ENCODE data around the gene ZNF408.

Gene ZNF408

DNA sequence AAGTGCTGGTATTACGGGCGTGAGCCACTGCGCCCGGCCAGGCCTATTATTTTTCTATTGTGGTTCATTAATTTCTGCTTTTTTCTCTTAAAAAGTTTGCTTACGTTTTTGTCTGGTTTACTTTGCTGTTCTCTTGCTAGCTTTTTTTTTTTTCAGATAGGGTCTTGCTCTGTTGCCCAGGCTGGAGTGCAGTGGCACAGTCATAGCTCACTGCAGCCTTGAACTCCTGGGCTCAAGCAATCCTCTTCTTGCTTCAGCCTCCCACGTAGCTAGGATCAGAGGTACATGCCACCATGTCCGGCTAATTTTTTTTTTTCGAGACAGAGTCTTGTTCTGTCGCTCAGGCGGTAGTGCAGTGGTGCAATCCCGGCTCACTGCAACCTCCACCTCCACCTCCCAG, 36.9 kb downstream of the ZNF408 start:
- TF ChIP-seq POLR2A (IDR thresholded peaks at IDR 0.05; ENCODE audit: low read depth, low read length), result no peak
- FAIRE-seq, result no peak
- DNase-seq (ENCODE audit: insufficient read length, low spot score), result no peak

DNA sequence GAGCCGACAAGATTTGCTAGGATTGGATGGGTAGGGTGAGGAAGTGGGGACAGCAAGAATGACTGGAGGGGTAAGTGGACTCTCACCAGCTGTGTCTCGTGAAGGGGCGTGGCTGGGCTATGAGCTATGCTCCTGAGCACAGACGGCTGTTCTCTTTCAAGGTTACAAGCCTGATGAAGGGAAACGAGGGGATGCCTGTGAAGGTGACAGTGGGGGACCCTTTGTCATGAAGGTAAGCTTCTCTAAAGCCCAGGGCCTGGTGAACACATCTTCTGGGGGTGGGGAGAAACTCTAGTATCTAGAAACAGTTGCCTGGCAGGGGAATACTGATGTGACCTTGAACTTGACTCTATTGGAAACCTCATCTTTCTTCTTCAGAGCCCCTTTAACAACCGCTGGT, 38.1 kb downstream of the ZNF408 start:
- DNase-seq (ENCODE audit: insufficient read length, low spot score), result no peak
- FAIRE-seq, result no peak
- no peak for TF ChIP-seq POLR2A (IDR thresholded peaks at IDR 0.05; ENCODE audit: low read depth, low read length)

DNA sequence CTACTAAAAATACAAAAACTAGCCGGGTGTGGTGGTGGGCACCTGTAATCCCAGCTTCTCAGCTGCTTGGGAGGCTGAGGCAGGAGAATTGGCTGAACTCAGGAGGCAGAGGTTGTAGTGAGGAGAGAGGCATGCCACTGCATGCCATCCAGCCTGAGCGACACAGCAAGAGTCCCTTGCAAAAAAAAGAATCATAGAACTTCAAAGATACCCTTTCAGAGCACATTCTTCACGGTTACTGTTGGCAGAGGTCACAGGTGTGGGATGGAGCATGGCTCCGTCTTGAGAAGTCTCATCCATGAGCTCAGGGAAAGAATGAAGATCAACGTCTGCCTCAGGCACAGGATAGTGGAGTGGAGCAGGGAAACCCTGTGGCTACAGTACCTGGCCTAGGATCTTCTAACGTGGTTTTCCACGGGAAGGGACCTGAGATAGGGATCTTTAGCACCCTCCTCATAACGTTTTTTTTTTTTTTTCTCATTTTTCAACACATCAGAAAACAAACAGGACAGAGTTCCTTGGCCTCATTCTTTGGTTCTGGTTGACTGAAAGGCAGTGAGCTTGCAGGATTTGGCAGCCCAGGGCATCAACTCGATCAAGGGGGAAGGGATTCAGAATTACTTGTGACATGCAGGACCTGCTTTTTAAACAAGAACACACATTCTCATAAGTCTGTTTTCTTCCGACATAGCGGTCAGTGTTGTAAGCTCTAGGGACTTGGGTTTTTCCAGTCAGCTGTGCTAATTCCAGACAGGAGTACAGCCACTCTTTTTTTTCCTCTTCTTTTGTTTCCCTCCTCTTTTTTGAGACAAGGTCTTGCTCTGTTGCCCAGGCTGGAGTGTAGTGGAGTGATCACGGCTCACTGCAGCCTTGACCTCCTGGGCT, 41.0 kb downstream of the ZNF408 start:
- TF ChIP-seq POLR2A (IDR thresholded peaks at IDR 0.05; ENCODE audit: low read depth, low read length), result no peak
- DNase-seq (ENCODE audit: insufficient read length, low spot score) (no peak), FAIRE-seq (no peak)

DNA sequence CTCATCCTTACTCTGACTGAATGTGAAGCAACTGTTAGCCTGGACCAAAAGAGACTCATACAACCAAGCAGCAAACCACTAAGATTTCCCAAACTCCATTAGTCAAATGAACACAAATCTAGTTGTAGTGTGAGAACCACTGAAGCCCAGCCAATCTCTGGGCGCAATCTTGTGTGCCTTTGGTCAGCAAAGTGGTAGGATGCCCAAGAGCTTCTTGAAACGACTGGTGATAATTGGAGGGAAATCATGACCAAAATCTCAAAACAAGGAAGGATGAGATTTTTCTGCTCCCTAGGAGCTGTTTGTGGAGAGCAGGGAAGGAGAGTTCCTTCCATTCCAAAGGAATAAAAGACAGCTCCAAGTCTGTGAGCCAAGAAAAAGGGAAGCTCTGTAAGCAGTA, 42.2 kb downstream of the ZNF408 start:
- no peak for FAIRE-seq

DNA sequence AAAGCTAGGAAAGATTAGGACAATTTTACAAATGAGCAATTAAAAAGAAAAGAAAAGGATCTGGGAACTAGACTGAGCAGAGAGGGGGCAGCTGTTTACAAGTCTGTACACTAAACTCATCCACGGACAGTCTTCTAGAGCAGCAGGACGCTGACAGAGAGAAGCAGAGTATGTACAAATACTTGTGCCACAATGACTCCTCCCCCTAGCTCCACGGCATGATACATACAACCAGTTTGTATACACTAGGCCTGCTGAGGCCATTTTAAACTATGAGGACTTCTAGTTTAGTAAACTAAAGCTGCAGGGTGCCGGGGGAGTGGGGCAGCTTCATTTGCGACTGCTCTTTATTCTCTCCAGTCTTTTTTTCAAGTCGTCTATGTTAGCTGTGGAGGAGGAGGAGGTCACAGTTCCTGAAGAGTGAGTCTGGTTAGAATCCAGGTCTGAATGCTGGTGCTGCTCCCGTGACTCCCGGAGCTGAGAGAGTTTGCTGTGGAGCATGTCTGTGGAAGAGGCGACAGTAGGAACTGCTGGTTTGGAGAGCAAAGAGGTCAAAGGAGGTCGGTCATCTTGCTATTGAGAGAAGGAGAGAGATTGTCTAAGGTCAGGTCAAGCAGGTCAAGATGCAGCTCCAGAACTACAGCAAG, 43.0 kb downstream of the ZNF408 start:
- FAIRE-seq (no peak), DNase-seq (ENCODE audit: insufficient read length, low spot score) (no peak)
- TF ChIP-seq POLR2A (IDR thresholded peaks at IDR 0.05; ENCODE audit: low read depth, low read length), result no peak

More for the DNA sequence above, 42.2 kb downstream of the ZNF408 start:
- TF ChIP-seq POLR2A (IDR thresholded peaks at IDR 0.05; ENCODE audit: low read depth, low read length), result no peak
- no peak for DNase-seq (ENCODE audit: insufficient read length, low spot score)

DNA sequence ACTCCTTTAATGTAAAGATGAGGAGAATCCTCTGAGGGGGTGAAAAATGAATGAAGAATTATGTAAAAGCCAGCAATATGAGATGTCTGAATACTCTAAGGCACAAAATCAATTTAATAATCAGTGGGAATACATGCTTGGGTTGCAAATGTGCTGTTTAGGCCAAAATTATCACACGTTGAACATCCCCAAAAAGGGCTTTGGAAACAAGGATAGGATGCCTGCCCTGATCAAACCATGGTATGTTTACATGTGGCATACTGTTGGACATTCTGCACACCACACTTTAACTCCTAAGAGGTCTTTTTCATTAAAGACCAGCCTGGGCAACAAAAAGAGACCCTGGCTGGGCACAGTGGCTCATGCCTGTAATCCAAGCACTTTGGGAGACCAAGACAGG, 44.5 kb downstream of the ZNF408 start:
- no peak for TF ChIP-seq POLR2A (IDR thresholded peaks at IDR 0.05; ENCODE audit: low read depth, low read length)
- no peak for FAIRE-seq
- DNase-seq (ENCODE audit: insufficient read length, low spot score), result no peak

DNA sequence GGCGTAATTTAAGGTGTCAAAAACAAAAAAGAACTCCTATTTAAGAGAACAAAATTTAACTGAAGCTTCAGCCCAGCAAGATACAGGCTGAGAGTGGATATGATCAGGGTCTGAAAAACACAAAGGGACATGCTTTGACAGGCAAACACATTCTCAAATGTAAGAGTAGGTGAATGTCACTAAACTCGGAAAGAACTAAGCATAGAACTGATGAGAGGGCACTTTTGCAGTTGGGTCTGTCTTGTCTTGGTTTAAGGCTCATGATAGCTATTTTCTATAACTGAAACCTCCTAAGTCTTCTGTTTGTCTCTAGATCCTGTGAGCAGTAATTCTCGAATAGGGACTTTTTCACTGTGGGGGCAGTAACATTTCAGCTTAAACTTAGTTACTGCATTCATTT, 45.2 kb downstream of the ZNF408 start:
- DNase-seq (ENCODE audit: insufficient read length, low spot score) (no peak), FAIRE-seq (no peak)
- TF ChIP-seq POLR2A (IDR thresholded peaks at IDR 0.05; ENCODE audit: low read depth, low read length), result no peak

DNA sequence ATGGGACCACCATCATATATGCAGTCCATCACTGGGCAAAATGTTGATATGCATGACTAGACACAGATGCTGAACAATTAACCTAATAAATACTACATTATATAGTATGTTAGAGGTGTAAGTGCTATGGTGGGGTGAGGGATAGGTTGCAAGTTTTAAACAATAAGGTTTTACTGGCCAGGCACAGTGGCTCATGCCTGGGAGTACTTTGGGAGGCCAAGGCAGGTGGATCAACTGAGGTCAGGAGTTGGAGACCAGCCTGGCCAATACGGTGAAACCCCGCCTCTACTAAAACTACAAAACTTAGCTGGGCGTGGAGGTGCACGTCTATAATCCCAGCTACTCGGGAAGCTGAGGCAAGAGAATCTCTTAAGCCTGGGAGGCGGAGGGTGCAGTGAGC, 46.3 kb downstream of the ZNF408 start:
- FAIRE-seq (no peak), DNase-seq (ENCODE audit: insufficient read length, low spot score) (no peak)
- no peak for TF ChIP-seq POLR2A (IDR thresholded peaks at IDR 0.05; ENCODE audit: low read depth, low read length)
